GM21619 (cell line): ENCODE measurements around the gene MRO.
"Not testable (repeated sequence)": the region's sequence is repeated elsewhere in the genome, so short reads cannot be mapped to it uniquely, and the experiment has no call there.

Source experiments
- ATAC-seq: cut with Tn5 transposase; IDR thresholded peaks from one replicate; pipeline ENCODE4 v1.9.1; 2021; ENCODE audit not compliant: unreplicated experiment

The MRO gene

DNA sequence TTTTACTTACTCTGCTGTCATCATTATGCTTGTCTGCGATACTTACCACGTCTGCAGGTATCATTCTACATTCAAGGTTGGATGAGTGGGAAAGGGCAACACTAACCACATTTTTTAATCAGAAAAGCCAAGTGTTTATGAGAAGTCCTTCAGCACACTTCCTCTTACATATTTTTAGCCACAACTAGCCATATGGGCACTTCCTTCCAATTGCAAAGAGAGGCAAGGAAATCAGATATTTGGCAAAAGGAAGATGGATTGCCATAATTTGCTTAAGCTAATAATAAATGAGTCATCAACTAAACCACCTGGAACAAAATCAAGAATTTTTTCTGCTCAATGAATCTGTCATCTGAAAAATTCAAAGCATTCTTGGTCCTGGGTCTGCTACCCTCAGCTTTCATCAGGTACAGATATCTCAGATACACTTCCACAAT, 16.7 kb upstream of the MRO start:
- no peak for ATAC-seq

DNA sequence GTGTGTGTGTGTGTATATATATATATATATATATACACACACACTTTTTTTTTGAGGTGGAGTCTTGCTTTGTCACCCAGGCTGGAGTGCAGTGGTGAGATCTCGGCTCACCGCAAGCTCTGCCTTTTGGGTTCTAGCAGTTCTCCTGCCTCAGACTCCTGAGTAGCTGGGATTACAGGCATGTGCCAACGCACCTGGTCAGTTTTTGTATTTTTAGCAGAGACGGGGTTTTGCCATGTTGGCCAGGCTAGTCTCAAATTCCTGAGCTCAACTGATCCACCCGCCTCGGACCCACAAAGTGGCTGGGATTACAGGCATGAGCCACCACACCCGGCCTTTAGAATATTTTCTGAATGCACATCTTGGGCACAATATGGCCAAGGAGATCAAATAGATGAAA, 13.7 kb upstream of the MRO start:
- not testable (repeated sequence) for ATAC-seq

DNA sequence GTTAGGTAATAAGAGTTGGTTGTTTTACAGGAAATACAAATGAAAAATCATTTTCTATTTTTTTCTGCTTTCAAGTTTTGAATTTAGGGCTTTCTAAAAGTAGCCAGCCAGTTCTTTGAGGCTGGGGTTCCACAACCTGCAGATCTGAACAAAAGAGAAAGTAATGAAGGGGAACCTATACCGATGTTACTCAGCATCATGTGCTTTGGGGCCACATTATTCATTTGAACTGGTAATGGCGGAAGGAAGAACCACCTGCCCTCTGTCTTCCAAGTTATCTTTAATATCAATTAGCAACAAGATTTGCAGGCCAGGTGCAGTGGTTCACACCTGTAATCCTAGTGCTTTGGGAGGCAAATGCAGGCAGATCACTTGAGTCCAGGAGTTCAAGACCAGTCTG, 12.9 kb upstream of the MRO start:
- ATAC-seq = peak; percentile 50

DNA sequence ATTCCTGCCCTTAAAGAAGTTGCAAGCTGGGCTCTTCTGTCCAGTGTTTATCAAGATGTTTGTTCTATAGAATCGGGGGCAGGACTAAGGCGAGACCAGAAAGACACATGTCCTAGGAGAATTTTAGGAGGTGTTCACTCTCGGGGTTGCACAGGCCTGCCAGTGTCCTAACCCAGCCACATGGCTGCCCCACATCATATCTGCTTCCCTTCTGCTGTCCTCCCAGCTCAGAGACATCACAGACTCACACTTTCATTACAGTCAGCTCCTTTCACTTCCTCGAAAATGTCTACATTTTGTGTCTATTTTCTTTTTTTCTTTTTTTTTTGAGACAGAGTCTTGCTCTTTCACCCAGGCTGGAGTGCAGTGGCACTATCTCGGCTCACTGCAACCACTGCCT, 10.7 kb upstream of the MRO start:
- peak; percentile 63 for ATAC-seq

DNA sequence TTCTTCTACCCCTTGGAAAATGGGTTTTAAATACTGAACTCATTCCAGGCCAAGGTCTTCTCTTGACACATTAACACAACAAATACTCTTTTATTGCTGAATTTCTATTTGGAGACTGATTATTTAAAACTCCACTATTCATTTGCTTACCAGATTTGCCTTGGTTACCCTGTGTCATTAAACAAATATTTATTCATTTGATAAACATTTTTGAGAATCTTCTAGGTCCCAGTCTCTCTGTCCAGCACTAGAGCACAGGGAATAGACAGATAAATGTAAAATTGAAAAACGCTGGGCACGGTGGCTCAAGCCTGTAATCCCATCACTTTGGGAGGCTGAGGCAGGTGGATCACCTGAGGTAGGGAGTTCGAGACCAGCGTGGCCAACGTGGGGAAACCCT, 9.8 kb upstream of the MRO start:
- no peak for ATAC-seq

DNA sequence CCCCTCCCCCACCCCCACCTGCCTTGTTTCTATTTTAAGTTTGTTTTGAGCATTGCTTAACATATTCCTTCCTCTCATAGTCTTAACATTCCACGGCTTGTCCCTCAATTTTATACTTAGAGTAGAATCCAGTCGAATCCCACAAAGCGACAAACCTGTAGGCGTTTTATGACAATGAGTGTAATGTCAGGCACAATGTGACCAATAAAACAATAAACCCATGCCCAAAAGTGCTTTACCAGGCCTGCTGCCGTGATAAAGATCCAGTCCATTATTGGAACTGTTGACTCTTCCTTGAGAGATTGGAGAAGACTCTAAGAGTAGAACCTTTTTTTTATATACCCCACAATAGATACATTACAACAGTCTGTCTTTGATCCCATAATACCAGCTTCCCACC, 6.2 kb upstream of the MRO start:
- ATAC-seq = no peak

DNA sequence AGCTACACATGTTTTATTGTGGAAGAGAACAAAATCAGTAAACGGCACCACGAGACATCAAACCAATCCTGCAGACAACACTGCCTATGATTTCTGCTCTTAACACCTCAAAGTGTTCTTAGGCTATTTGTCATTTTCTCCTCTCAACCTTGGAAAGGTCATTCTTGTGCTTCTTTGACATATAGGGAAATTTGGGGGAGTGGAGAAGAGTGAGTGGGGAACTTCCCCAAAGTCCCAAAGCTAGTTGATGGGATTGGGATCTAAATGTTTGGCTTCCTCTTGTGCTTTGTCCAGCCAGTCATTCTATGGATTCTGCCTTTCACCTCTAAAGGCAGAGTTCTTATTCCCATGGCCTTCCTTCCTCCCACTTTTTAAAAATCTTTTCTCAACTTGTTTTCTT, 5.8 kb upstream of the MRO start:
- ATAC-seq = no peak

DNA sequence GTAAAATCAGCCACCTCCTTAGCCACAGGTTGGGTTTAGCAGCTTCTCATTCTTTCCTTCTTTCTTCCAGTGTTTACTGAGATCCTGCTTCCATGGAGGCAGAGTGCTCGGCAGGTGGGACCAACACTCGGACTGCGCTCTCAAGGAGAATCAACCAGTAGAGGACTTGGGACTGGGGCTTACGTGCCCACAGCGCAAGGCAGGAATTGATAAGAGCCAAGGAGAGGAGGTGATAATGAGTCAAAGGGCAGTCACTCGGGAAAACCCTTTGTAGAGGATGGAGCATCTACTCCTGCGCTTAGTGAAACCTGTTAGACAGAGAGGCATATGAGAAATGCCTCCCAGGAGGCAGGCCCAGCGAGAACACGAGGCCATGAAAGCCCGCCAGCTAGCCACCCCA, 2.9 kb upstream of the MRO start:
- no peak for ATAC-seq

DNA sequence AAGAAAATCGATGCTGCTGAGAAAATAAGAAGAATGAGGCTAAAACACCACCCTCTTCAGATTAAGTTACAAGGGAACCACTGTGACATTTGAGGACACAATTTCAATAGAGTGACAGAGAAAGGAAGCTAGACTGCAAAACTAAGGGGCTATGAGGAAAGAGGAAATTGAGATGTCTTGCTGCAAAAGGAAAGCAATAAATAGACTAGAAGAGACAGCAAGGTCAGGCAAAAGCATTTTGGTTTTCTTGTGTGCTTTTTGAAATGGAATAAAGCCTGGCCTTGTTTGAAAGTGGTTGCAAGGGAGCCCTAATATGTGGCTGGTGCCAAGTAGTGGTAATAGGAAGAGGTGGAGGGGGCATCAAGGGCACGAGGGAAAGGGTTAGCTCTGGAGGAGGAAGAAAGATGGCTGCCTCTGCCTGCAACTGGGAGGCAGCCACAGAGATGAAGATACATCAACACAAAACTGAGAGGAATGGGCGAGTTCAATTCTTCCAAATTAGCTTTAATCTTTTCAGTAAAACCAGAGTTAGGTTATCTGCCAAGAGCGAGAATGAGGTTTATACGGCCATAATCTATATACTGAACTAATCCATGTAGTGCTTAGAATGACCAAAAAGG, 1.2 kb upstream of the MRO start:
- ATAC-seq = no peak

DNA sequence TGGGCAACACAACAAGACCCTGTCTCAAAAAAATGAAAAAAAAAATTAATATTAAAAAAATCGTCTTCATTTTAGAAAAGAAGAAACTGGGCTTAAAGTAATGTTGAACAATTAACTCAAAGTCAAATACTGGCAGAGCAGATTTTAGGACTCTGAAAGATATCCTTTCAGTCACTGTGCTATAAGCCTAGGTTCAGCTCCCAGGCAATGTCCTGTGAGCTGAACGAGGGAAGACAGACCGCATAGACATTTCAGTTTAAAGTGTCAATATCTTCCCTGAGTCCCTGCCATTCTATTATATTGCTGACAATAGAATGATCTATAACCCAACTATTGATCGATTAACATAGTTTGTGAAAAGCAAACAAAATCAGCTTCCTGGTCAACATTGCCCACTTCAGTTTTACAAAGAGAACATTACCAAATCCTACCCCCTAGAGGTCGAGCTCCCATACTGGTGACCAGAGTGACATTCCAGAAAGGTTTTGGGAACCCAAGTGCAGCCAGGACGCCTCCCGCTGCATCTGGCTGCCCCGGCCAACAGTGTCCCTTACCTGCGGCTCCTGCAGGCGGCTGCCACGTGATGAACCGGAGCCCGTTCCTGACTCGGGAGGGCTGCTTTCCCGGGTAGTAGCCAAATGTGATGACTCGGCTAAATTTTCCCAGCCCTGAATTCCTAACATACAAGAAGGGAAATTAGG, 639 bp downstream of the MRO start:
- ATAC-seq = no peak

DNA sequence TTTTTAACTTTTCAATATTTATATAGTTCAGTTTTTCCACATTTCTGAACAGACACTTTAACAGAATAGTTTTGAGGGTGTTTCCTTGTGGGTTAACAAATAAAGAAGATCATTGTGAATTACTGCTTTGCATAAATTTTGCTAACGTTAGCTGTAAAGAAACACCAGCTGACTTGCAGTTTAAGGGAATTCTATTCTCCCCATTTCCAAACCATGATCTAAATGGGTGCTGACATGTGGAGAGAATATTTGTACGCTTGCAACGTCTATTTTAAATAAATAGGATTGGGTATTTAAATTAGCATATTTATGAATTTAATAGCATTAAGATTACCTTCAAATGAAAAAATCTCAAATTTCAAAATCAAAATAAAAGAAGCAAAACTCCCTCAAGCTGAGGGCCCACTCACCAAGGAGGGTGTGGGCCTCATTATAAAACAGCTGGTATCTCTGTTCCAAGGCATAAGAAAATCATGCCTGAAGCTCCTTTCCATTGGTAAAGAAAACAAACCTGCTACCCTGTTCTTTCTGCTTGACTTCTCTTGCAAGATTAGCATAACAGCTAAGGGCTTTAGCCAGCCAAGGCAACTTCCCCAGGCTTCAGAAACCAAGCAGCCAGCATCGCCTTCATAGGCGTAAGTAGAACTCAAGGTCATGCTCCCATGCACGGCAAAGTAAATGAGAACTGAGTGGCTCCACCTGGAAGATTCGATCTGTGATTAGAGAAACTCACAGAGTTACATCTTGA, 3.2 kb downstream of the MRO start:
- no peak for ATAC-seq

DNA sequence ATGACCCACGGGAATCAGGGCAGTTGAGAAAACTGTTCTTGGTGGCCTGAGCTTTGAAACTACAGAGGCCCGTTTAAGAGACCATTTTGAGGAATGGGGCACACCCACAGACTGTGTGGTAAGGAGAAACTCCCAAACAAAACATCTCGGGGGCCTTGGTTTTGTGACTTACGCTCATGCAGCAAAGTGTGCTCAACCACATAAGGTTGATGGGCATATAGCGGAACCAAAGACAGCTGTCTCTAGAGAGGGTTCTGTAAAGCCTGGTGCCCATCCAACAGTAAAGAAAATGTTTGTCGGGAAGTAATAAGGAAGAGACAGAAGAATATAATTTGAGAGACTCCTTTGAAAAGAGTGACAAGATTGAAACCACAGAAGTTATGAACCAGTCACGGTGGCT, 5.4 kb downstream of the MRO start:
- no peak for ATAC-seq

DNA sequence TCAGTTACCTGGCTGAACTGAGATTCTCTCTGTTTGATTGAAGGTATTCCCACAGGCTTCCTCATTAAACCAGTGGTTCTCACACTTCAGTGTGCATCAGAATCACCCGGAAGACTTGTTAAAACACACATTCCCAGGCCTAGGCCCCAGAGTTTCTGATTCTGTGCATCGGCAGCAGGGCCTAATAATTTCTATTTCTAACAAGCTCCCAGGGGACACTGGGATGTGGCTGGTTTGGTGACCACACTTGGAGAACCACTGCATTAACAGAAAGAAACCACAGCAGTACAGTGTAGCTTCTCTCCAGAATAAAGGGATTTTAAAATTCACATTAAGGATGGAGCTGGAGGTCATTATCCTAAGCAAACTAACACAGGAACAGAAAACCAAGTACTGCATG, 6.5 kb downstream of the MRO start:
- ATAC-seq = no peak

DNA sequence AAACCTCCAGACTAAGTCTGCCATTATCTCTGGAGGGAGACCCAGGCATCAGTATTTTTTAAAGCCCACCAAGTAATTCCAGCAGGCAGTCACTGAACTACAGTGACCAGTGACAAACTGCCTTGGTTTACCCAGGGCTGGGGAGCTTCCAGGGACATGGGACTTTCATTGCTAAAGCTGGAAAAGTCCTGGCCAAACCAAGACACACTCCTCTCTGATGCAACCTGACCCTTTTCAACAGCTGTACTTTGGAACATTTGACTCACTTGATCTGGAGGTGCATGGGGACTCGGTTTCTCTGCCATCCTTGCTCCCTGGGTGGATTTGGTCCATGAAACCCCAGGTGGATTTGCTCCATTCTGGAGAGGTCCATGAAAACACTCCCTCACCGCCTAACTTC, 7.0 kb downstream of the MRO start:
- ATAC-seq = no peak

DNA sequence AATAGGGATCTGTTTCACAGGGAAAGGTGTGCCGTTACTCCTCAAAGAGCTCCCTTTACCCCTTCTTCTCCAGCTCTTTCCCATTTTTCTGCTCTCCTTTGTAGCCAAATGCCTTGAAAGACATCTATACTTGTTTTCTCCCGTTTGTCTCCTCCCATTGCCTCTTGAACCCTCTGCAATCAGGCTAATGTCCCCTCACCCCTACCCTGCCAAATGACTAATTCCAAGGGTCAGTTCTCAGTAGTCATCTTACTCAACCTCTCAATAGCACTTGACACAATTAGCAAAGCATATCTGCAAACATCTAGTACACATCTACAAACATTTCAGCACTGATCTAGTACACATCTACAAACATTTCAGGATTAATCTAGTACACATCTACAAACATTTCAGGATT, 12.6 kb downstream of the MRO start:
- no peak for ATAC-seq

DNA sequence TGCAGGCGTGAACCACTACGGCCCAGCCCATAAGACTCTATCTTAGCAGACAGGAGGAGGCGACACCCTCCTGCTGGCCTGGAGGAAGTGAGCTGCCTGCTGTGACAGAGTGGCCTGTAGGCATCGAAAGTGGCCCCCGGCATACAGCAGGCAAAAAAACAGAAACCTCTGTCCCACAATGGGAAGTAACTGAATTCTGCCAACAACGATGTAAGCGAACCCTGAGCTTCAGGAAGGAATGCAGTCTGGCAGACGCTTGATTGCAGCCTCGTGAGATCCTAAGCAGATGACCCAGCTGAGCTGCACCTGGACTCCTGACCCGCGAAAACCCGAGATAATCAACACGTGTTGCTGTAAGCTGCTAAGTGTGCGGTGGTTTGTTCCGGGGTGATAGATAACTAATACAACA, 13.6 kb downstream of the MRO start:
- ATAC-seq = no peak

DNA sequence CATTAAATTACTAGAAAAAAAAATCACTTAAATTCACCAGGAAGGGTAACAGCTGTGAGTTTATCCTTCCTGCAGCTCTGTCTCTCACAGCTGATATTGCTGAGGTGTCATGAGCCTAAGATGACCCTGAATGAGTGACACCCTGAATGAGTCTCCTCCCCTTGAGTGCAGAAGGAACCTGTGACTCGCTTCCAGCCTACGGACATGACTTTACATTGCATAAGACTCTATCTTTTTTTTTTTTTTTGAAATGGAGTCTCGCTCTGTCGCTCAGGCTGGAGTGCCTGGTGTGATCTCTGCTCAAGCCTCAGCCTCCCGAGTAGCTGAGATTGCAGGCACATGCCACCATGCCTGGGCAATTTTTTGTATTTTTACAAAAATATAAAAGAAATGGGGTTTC, 14.1 kb downstream of the MRO start:
- ATAC-seq = no peak

DNA sequence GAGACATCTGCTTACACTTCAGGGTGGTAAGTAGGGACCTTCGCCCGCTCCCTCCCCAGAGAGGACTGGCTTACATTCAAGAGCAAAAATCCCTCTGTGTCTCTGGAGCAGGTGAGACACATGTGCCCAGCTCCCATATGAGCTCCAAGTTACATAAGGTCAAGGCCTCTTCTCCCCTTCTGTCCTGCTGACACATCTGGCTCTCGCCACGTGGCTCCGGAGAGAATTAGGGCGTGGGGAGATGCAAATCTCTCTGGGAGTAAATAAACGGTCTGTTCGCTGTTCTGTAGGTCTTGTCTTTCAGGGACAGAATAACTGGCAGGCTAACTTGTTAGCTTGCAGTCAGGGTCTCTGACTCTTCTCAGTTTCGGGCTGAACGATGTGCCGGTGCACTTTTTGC, 16.2 kb downstream of the MRO start:
- no peak for ATAC-seq

DNA sequence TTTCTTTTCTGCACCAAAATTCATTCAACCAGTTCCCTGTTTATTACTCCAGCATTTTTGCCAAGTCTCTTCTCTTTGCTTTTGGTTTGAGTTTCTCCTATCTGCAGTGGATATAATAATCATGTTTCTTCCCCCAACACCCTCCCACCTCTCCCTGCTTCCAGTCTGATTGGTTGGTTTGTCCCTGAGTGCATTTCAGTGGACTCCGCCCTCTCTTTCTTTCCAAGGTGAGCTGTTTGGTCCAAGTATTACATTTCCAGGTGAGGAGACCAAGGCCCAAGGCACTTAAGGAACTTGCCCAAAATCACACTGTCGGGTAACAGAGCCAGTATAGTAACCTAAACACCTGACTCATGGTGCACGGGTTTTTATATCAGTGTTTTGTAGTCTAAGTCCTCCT, 17.7 kb downstream of the MRO start:
- ATAC-seq = no peak

DNA sequence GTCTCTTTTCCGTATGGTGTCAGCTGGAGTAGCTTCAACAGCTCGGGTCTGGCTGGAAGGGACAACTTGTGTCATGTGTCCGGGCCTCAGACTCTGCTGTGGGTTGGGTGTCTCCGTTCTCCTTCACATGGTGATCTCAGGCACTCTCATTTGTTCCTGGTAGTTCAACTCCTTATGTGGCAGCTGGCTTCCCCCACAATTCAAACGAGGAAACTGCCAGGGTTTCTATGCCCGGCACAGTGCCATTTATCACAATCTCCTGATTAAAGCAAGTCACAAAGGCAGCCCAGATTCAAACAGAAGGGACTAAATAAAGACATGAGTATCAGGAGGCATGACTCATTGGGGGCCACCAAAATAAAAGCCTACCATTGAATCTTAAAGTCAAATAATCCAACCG, 22.7 kb downstream of the MRO start:
- no peak for ATAC-seq

DNA sequence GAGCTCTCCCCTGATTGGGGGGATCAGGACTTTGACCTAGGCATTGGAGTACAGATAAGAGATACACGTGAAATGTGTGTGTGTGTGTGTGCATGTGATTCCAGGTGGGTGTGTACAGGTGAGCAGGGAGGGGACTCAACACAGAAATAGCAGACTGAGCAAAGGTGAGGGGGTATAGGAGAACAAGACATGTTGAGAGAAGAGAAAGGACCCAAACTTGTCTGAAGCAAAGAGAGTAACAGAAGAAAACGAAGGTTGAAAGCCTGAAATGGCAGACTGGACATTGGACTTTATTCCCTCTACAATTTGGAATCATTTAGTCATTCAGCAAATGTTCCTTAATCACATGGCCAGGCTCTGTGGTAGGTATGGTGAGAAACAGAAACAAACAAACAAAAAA, 23.3 kb downstream of the MRO start:
- no peak for ATAC-seq
